SK-N-SH (cell line): ENCODE measurements around the gene CCNK. TPM values are rescaled to one million over a fixed set of nuclear protein-coding genes. Genes with fewer than 3 reads are reported as not detected.

Experiments
- CTCF ChIA-PET: fragments of 300-600, 350-600 bp; formaldehyde crosslinking; extraction: SDS; loops from one replicate; lab custom pipeline; 2021; lab: Yijun Ruan, JAX
- POLR2A ChIA-PET: fragments of 350-600 bp; sonication (Branson Sonifier 250); formaldehyde crosslinking; extraction: SDS; loops from one replicate; lab custom pipeline; 2020; ENCODE audit warnings: antibody characterized with exemption, inconsistent platforms; lab: Yijun Ruan, JAX
- DNase-seq: peaks from one replicate; pipeline ENCODE4 v3.0.0; 2012
- H2AFZ ChIP-seq: fragments of 200-600 bp; sonication (generic); 2 replicates; pipeline ENCODE4 v1.8.1; 2016; ENCODE audit warnings: antibody characterized with exemption, mild to moderate bottlenecking, low read depth
- H3F3A ChIP-seq: fragments of 200-600 bp; sonication (generic); replicated peaks from 2 replicates; pipeline ENCODE3; 2016; ENCODE audit warnings: antibody characterized with exemption, mild to moderate bottlenecking; ENCODE audit not compliant: insufficient read depth
- H3K27ac ChIP-seq, 2 experiments: fragments of 200-500 bp in 1 of 2; fragments of 200-600 bp in 1 of 2; sonication (Bioruptor generic) in 1 of 2; sonication (generic), shearing (Covaris generic) in 1 of 2; 2 replicates each; pipeline versions ENCODE4 v1.5.1 to v1.6.1; 2014 to 2016; ENCODE audit warnings: low read depth in 2 of 2, inconsistent platforms in 1 of 2, low read length in 1 of 2, mild to moderate bottlenecking in 1 of 2, mixed read lengths in 1 of 2
- H3K27me3 ChIP-seq: fragments of 200-600 bp; sonication (generic), shearing (Covaris generic); 2 replicates; pipeline ENCODE4 v1.6.1; 2016; ENCODE audit warnings: mixed run types; ENCODE audit not compliant: insufficient read depth
- H3K36me3 ChIP-seq, 2 experiments: fragments of 200-500 bp in 1 of 2; fragments of 200-600 bp in 1 of 2; sonication (Bioruptor generic) in 1 of 2; sonication (generic) in 1 of 2; replicated peaks in 1 of 2; 2 replicates each; pipeline versions ENCODE3 to v1.5.1; 2014 to 2016; ENCODE audit warnings: low read length in 1 of 2, mild to moderate bottlenecking in 1 of 2; ENCODE audit not compliant: insufficient read depth in 2 of 2, control insufficient read depth in 1 of 2
- H3K4me1 ChIP-seq, 2 experiments: fragments of 200-500 bp in 1 of 2; fragments of 200-600 bp in 1 of 2; sonication (Bioruptor generic) in 1 of 2; sonication (generic), shearing (Covaris generic) in 1 of 2; 2 replicates each; pipeline versions ENCODE4 v1.5.1 to v1.6.1; 2014 to 2016; ENCODE audit warnings: low read depth in 1 of 2, low read length in 1 of 2, mixed run types in 1 of 2; ENCODE audit not compliant: insufficient read depth in 2 of 2, control insufficient read depth in 1 of 2
- H3K4me2 ChIP-seq: fragments of 200-600 bp; sonication (generic), shearing (Covaris generic); 2 replicates; pipeline ENCODE4 v1.6.1; 2017; ENCODE audit warnings: mixed run types
- H3K4me3 ChIP-seq, 2 experiments: fragments of 200-500 bp in 1 of 2; fragments of 200-600 bp in 1 of 2; sonication (Bioruptor generic) in 1 of 2; sonication (generic), shearing (Covaris generic) in 1 of 2; 2 replicates each; pipeline versions ENCODE4 v1.5.1 to v1.8.1; 2014 to 2016; ENCODE audit warnings: low read depth in 2 of 2, inconsistent platforms in 1 of 2, low read length in 1 of 2, mild to moderate bottlenecking in 1 of 2, mixed read lengths in 1 of 2, moderate library complexity in 1 of 2
- H3K79me2 ChIP-seq: fragments of 200-600 bp; sonication (generic); 2 replicates; pipeline ENCODE4 v1.8.1; 2017; ENCODE audit warnings: mild to moderate bottlenecking; ENCODE audit not compliant: insufficient read depth
- H3K9ac ChIP-seq: fragments of 200-600 bp; sonication (generic); 2 replicates; pipeline ENCODE4 v1.6.1; 2017; ENCODE audit warnings: mixed run types
- H3K9me2 ChIP-seq: fragments of 200-600 bp; sonication (generic); 2 replicates; pipeline ENCODE4 v1.6.1; 2017; ENCODE audit warnings: mixed run types
- H3K9me3 ChIP-seq: fragments of 200-600 bp; sonication (generic); 2 replicates; pipeline ENCODE4 v1.6.1; 2017; ENCODE audit warnings: mixed run types, mild to moderate bottlenecking, moderate library complexity
- H4K20me1 ChIP-seq: fragments of 200-600 bp; sonication (generic); 2 replicates; pipeline ENCODE4 v1.6.1; 2017; ENCODE audit warnings: mild to moderate bottlenecking, mixed run types; ENCODE audit not compliant: insufficient read depth
- CTCF ChIP-seq: fragments of 200-600 bp; sonication (generic); IDR thresholded peaks from 2 replicates; pipeline ENCODE4 v1.6.1; 2017; ENCODE audit warnings: antibody characterized with exemption, mild to moderate bottlenecking, moderate library complexity
- EP300 ChIP-seq, 2 experiments: IDR thresholded peaks; 2 replicates each; pipeline versions ENCODE4 v1.4.0 to v1.6.1; 2012; ENCODE audit warnings: borderline replicate concordance in 1 of 2, low read depth in 1 of 2, low read length in 1 of 2
- FOXM1 ChIP-seq: IDR thresholded peaks from 2 replicates; pipeline ENCODE4 v1.4.0; 2012; ENCODE audit warnings: low read depth, mild to moderate bottlenecking
- GATA2 ChIP-seq: sonication (generic); formaldehyde crosslinking; IDR thresholded peaks from 2 replicates; pipeline ENCODE4 v1.5.0; 2020; ENCODE audit warnings: mild to moderate bottlenecking, missing genetic modification reagents
- JUND ChIP-seq: IDR thresholded peaks from 2 replicates; pipeline ENCODE4 v1.4.0; 2012
- MAX ChIP-seq: IDR thresholded peaks from 2 replicates; pipeline ENCODE4 v1.4.0; 2012; ENCODE audit warnings: low read depth
- MEF2A ChIP-seq: IDR thresholded peaks from 2 replicates; pipeline ENCODE4 v1.4.0; 2012; ENCODE audit warnings: low read depth, borderline replicate concordance
- MXI1 ChIP-seq: IDR thresholded peaks from 2 replicates; pipeline ENCODE4 v1.6.1; 2012; ENCODE audit warnings: mild to moderate bottlenecking, low read depth, low read length, improper control_type of control experiment
- NFIC ChIP-seq: IDR thresholded peaks from 2 replicates; pipeline ENCODE4 v1.4.0; 2012; ENCODE audit warnings: borderline replicate concordance
- NRF1 ChIP-seq: IDR thresholded peaks from 2 replicates; pipeline ENCODE4 v1.6.1; 2012; ENCODE audit warnings: low read depth, mild to moderate bottlenecking, low read length
- REST ChIP-seq: IDR thresholded peaks from 2 replicates; pipeline ENCODE4 v1.6.1; 2012; ENCODE audit warnings: mild to moderate bottlenecking, low read depth, low read length, moderate library complexity
- RFX5 ChIP-seq: IDR thresholded peaks from 2 replicates; pipeline ENCODE4 v1.6.1; 2012; ENCODE audit warnings: mild to moderate bottlenecking, improper control_type of control experiment, low read length
- SIN3A ChIP-seq: IDR thresholded peaks from 2 replicates; pipeline ENCODE4 v1.6.1; 2012; ENCODE audit warnings: low read depth, mild to moderate bottlenecking, low read length, moderate library complexity, borderline replicate concordance
- SMC3 ChIP-seq: IDR thresholded peaks from 2 replicates; pipeline ENCODE4 v1.6.1; 2012; ENCODE audit warnings: low read depth, low read length, improper control_type of control experiment
- TAF1 ChIP-seq: IDR thresholded peaks from 2 replicates; pipeline ENCODE4 v1.6.1; 2012; ENCODE audit warnings: low read depth, mild to moderate bottlenecking, low read length, moderate library complexity, borderline replicate concordance
- TCF12 ChIP-seq: IDR thresholded peaks from 2 replicates; pipeline ENCODE4 v1.4.0; 2012
- TEAD4 ChIP-seq: IDR thresholded peaks from 2 replicates; pipeline ENCODE4 v1.4.0; 2012; ENCODE audit warnings: mild to moderate bottlenecking, borderline replicate concordance; ENCODE audit not compliant: insufficient read depth
- USF1 ChIP-seq: IDR thresholded peaks from 2 replicates; pipeline ENCODE4 v1.4.0; 2012; ENCODE audit warnings: low read depth, borderline replicate concordance
- USF2 ChIP-seq: fragments of 150-350 bp; IDR thresholded peaks from 2 replicates; pipeline ENCODE4 v1.6.1; 2017; ENCODE audit warnings: antibody characterized with exemption, low read length, low read depth, borderline replicate concordance
- WGBS: methylation state at CpG from one replicate; pipeline ENCODE4 v1.1.6; 2017; ENCODE audit warnings: low lambda C conversion rate; 5-methylcytosine and 5-hydroxymethylcytosine counted together
- polyA plus RNA-seq, 3 experiments: library from polyadenylated mRNA; depleted of rRNA; stranded (reverse); fragments of >200 nt; gene quantifications; 2 replicates each; pipeline ENCODE4 v1.2.3, GENCODE V29; 2012

Gene CCNK
- polyA plus RNA-seq, 1 of the 3 experiments (the other 2 are of a cell fraction), result 14.6 TPM

- Histone ChIP-seq H3K4me3 (no peak overlapping the region), H3K4me2 (no peak overlapping the region), H3K27ac (no peak overlapping the region), H3K4me1 (no peaks in the 10 kb centered on the region; a peak in 1 of 4 replicates), H3K27me3 (no peaks in the 10 kb centered on the region), H3F3A (no peaks in the 10 kb centered on the region), H3K9me3 (no peaks in the 10 kb centered on the region), H3K36me3 (peaks cover 41 to 69% of the 10 kb centered on the region in 2 experiments), H3K79me2 (peaks cover 9% of the 10 kb centered on the region; the same call in 1 of the 2 replicates), H3K9me2 (no peaks in the 10 kb centered on the region), H3K9ac (no peak overlapping the region), H2AFZ (no peak overlapping the region), H4K20me1 (no peaks in the 10 kb centered on the region)
- CTCF ChIA-PET, result interaction anchor here (1.0 kb wide), 1 partner anchor 9 kb away, joined by 3 read pairs; no protein-coding TSS in a partner anchor
- TF ChIP-seq TAF1 (no peak), USF2 (no peak), TCF12 (no peak), TEAD4 (no peak), USF1 (no peak), NRF1 (no peak), MAX (no peak), RFX5 (no peak), FOXM1 (no peak), MEF2A (no peak), MXI1 (no peak), JUND (no peak), GATA2 (CRISPR knock-in tag) (no peak), EP300 (IDR thresholded peaks at IDR 0.05; ENCODE audit: borderline replicate concordance in 1 of 2, low read depth in 1 of 2, low read length in 1 of 2) (no peak), SMC3 (no peak)
- WGBS, result 98% methylated on average over 5 of the region's 5 CpGs
- POLR2A ChIA-PET, result no interaction called here
- no peak for DNase-seq
Measured at GRCh38 chr14:99459481-99460100, 21.6 kb upstream of the CCNK start.

GRCh38 chr14:99460793-99461192 lies 20.4 kb upstream of the CCNK start:
- peaks cover 35 to 73% of the 10 kb centered on the region in 2 experiments for H3K36me3 ChIP-seq
- no peaks in the 10 kb centered on the region for H3F3A ChIP-seq
- no peak overlapping the region for H3K27ac ChIP-seq
- no peak overlapping the region for H3K4me2 ChIP-seq
- no peak overlapping the region for H2AFZ ChIP-seq
- POLR2A ChIA-PET, result no interaction called here
- H3K9ac ChIP-seq, result no peak overlapping the region
- no peaks in the 10 kb centered on the region for H3K9me3 ChIP-seq
- H3K9me2 ChIP-seq, result no peaks in the 10 kb centered on the region
- H3K4me3 ChIP-seq, result no peak overlapping the region
- H3K4me1 ChIP-seq, result no peaks in the 10 kb centered on the region; a peak in 1 of 4 replicates
- no peaks in the 10 kb centered on the region for H3K27me3 ChIP-seq
- DNase-seq, result no peak
- TF ChIP-seq CTCF, result no peak
- TF ChIP-seq JUND, result no peak
- TF ChIP-seq NFIC, result no peak
- no peak for TF ChIP-seq SIN3A
- no peak for TF ChIP-seq FOXM1
- TF ChIP-seq REST, result no peak
- TF ChIP-seq MXI1, result no peak
- H3K79me2 ChIP-seq, result 0 out of 2 replicates have a peak, but pooled peaks cover 13% of the 10 kb centered on the region
- 94% methylated on average over 3 of the region's 3 CpGs for WGBS
- CTCF ChIA-PET, result interaction anchor here (1.2 to 1.8 kb wide), 2 partner anchors 15 to 45 kb away, joined by 3 to 5 read pairs; no protein-coding TSS in a partner anchor
- peaks cover 4% of the 10 kb centered on the region; the same call in 1 of the 2 replicates for H4K20me1 ChIP-seq
